GM23248 (cell line): ENCODE data around the gene ZNF625.

ENCODE experiments used
- EZH2 ChIP-seq: fragments of 200-600 bp; sonication (generic); IDR thresholded peaks from 2 replicates; pipeline ENCODE4 v1.6.1; 2018; ENCODE audit warnings: antibody characterized with exemption, mild to moderate bottlenecking; ENCODE audit not compliant: insufficient read depth, poor library complexity, severe bottlenecking
- EZH2phosphoT487 ChIP-seq: fragments of 200-600 bp; sonication (generic); IDR thresholded peaks from 2 replicates; pipeline ENCODE4 v1.6.1; 2018; ENCODE audit warnings: antibody characterized with exemption, moderate library complexity, mild to moderate bottlenecking, low read depth; ENCODE audit not compliant: insufficient read depth

DNA sequence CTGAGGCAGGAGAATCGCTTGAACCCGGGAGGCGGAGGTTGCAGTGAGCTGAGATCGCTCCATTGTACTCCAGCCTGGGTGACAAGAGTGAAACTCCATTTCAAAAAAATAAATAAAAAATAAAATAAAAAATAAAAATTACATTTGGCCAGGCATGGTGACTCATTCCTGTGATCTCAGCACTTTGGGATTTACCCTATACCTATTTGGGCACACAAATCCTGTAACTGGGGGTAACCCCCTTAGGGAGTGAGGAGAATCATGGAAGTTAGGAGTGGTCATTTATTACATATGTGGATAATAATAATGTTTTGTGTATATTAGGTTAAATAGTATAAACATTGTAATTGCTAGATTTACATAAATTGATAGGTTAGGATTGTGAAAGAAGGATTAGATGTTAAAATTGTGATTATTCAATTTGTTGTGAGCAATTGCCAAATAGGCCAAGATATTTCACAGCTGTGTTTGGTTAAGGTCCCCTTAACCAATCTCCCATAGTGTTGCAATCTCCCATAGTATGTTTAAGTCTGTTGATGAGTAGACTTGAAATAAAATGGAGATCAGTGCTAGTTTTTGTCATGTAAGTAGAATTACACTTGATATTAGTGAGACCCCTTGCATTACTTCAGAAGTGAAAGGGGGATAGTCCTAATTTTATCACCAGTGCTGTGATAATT is 61.3 kb downstream of the ZNF625 start:
- TF ChIP-seq EZH2 (no peak), EZH2phosphoT487 (no peak)
